ENCODE measurements around the gene SPRTN. TPM values are rescaled to one million over a fixed set of nuclear protein-coding genes. Genes with fewer than 3 reads are reported as not detected.
"Not testable (repeated sequence)": the region's sequence is repeated elsewhere in the genome, so short reads cannot be mapped to it uniquely, and the experiment has no call there.

The SPRTN gene
- total and polyA plus RNA-seq, 2 of the 4 experiments (the other 2 are of a cell fraction): 6.5 to 17.4 TPM

GRCh38 chr1:231348856-231349255 is 10.8 kb downstream of the SPRTN start:
- BruUV-seq (replicated peaks); H3K4ac ChIP-seq (ENCODE audit: low read depth, low read length); DNase-seq; H3K23ac ChIP-seq (ENCODE audit: low read depth, low read length); H3K56ac ChIP-seq (ENCODE audit: extremely low read depth, insufficient read depth, low read length); H3K14ac ChIP-seq (replicated peaks; ENCODE audit: low read depth, low read length); H3K4me3 ChIP-seq (ENCODE audit: insufficient read depth, low read depth, low read length); H2AK9ac ChIP-seq (replicated peaks; ENCODE audit: low read depth, low read length, poor library complexity); H3K27ac ChIP-seq (ENCODE audit: insufficient read depth, low read length); H2BK120ac ChIP-seq (ENCODE audit: low read depth, low read length); H2BK20ac ChIP-seq (ENCODE audit: low read depth, low read length); H2AK5ac ChIP-seq (ENCODE audit: low read depth, low read length); intact Hi-C loops (cut with micrococcal nuclease); in situ Hi-C loops (cut with MboI; ENCODE audit: low sequenced_read_pairs); H4K91ac ChIP-seq (ENCODE audit: insufficient read depth, low read depth, low read length); H2BK5ac ChIP-seq (ENCODE audit: low read depth, low read length, poor library complexity, severe bottlenecking); H4K8ac ChIP-seq (ENCODE audit: low read depth in 2 of 2, low read length in 2 of 2); H2AFZ ChIP-seq (replicated peaks; ENCODE audit: low read length, poor library complexity); H3K9me3 ChIP-seq (ENCODE audit: control insufficient read depth, insufficient read depth, low read length); H3K9ac ChIP-seq (ENCODE audit: low read depth, low read length); H4K20me1 ChIP-seq (ENCODE audit: insufficient read depth, low read length); H4K5ac ChIP-seq (ENCODE audit: low read depth, low read length); H3K4me2 ChIP-seq (ENCODE audit: low read depth, low read length); H2BK15ac ChIP-seq (ENCODE audit: low read depth, low read length); H3K27me3 ChIP-seq (ENCODE audit: control insufficient read depth, insufficient read depth, low read length); POLR2A ChIA-PET (ENCODE audit: unreplicated experiment); H3K18ac ChIP-seq (ENCODE audit: low read depth, low read length); ATAC-seq (ENCODE audit: low read depth); dilution Hi-C loops (cut with HindIII; ENCODE audit: low sequenced_read_pairs, unreplicated experiment); H3K4me1 ChIP-seq (ENCODE audit: control insufficient read depth, insufficient read depth, low read length); CTCF ChIA-PET; H3K9me1 ChIP-seq (ENCODE audit: insufficient read depth, low read length): not testable (repeated sequence)
- peaks cover 3 to 18% of the 10 kb centered on the region in 2 experiments for H3K79me1 ChIP-seq (ENCODE audit: low read depth in 1 of 2, low read length in 2 of 2)
- peaks cover 11% of the 10 kb centered on the region; the same call in 1 of the 2 replicates for H3K36me3 ChIP-seq (ENCODE audit: control insufficient read depth, insufficient read depth, low read length)
- no CpG with 5 or more reads among the region's 1 CpG for WGBS, 2 experiments (ENCODE audit: extremely low coverage in 2 of 2, insufficient read length in 1 of 2)
